Fibroblast of lung (primary cell): ENCODE measurements around the gene ZNF414. TPM values are rescaled to one million over a fixed set of nuclear protein-coding genes. Genes with fewer than 3 reads are reported as not detected.

ENCODE experiments used
- DNase-seq, 2 donors: peaks; one replicate each; pipeline versions ENCODE4 v3.0.0 to v3.0.0-alpha.2; 2010; ENCODE audit warnings: low read depth in 2 of 2
- H2AFZ ChIP-seq: 2 replicates; pipeline ENCODE4 v1.5.1; 2012; ENCODE audit warnings: low read length, control low read depth, inconsistent platforms
- H3K27ac ChIP-seq: 2 replicates; pipeline ENCODE4 v1.5.1; 2011; ENCODE audit warnings: low read length, control low read depth; ENCODE audit not compliant: insufficient read depth
- H3K27me3 ChIP-seq: 2 replicates; pipeline ENCODE4 v1.5.1; 2011; ENCODE audit warnings: mild to moderate bottlenecking, low read length; ENCODE audit not compliant: control insufficient read depth, insufficient read depth
- H3K36me3 ChIP-seq: 2 replicates; pipeline ENCODE4 v1.5.1; 2011; ENCODE audit warnings: low read length; ENCODE audit not compliant: control insufficient read depth, insufficient read depth
- H3K4me1 ChIP-seq: 2 replicates; pipeline ENCODE4 v1.5.1; 2011; ENCODE audit warnings: low read length; ENCODE audit not compliant: control insufficient read depth, insufficient read depth; ENCODE audit errors: extremely low read depth
- H3K4me2 ChIP-seq: 2 replicates; pipeline ENCODE4 v1.5.1; 2011; ENCODE audit warnings: low read length, control low read depth; ENCODE audit not compliant: insufficient read depth; ENCODE audit errors: extremely low read depth
- H3K4me3 ChIP-seq, 4 experiments: fragments of 200-600 bp in 1 of 4; sonication (generic) in 1 of 4; replicated peaks in 1 of 4; 2 replicates each; pipeline ENCODE4 v1.5.1; 2011 to 2016; ENCODE audit warnings: low read length in 4 of 4, low read depth in 3 of 4, mild to moderate bottlenecking in 3 of 4, control low read depth in 2 of 4, inconsistent platforms in 1 of 4, mixed read lengths in 1 of 4; ENCODE audit not compliant: insufficient read depth in 1 of 4; ENCODE audit errors: control extremely low read depth in 1 of 4
- H3K79me2 ChIP-seq: 2 replicates; pipeline ENCODE4 v1.5.1; 2012; ENCODE audit warnings: mild to moderate bottlenecking, low read length, inconsistent platforms; ENCODE audit not compliant: control insufficient read depth, insufficient read depth
- H3K9ac ChIP-seq: 2 replicates; pipeline ENCODE4 v1.5.1; 2011; ENCODE audit warnings: mild to moderate bottlenecking, low read length, control low read depth; ENCODE audit not compliant: insufficient read depth
- H3K9me3 ChIP-seq: 2 replicates; pipeline ENCODE4 v1.5.1; 2012; ENCODE audit warnings: low read depth, low read length; ENCODE audit not compliant: control insufficient read depth, insufficient read depth
- H4K20me1 ChIP-seq: 2 replicates; pipeline ENCODE4 v1.5.1; 2011; ENCODE audit warnings: low read length; ENCODE audit not compliant: control insufficient read depth, insufficient read depth; ENCODE audit errors: extremely low read depth
- CTCF ChIP-seq, 2 donors: IDR thresholded peaks in 1 of 2; conservative IDR thresholded peaks in 1 of 2; 1 replicate in 1 of 2; 2 replicates in 1 of 2; pipeline ENCODE4 v1.5.1; 2011 to 2012; ENCODE audit warnings: low read length in 2 of 2, control low read depth in 1 of 2, inconsistent platforms in 1 of 2, low read depth in 1 of 2, mild to moderate bottlenecking in 1 of 2
- EZH2 ChIP-seq: IDR thresholded peaks from 2 replicates; pipeline ENCODE4 v1.5.1; 2012; ENCODE audit warnings: low read length, control low read depth, mild to moderate bottlenecking; ENCODE audit errors: missing control alignments
- polyA plus RNA-seq, 2 donors: library from polyadenylated mRNA; depleted of rRNA in 1 of 2; stranded (reverse) in 1 of 2; unstranded in 1 of 2; fragments of >200 nt; gene quantifications; 2 replicates each; pipeline ENCODE4 v1.2.1, GENCODE V29; 2011 to 2012; ENCODE audit warnings: missing spikeins in 1 of 2
- total RNA-seq: library from RNA; depleted of rRNA; stranded (reverse); fragments of >200 nt; gene quantifications from 2 replicates; pipeline ENCODE4 v1.2.1, GENCODE V29; 2014

ZNF414 gene
- total and polyA plus RNA-seq, 2 donors (not counting 1 experiment from before 2014, with no cell fraction given), result 3.4 to 4.0 TPM

- TF ChIP-seq CTCF (conservative IDR thresholded peaks at IDR 0.05 in 1 of 2, IDR thresholded peaks at IDR 0.05 in 1 of 2; ENCODE audit: low read depth in 1 of 2, low read length in 2 of 2) (no peak), EZH2 (no peak)
- H3K27me3 ChIP-seq, result no peaks in the 10 kb centered on the region
- DNase-seq, result no peak
- no peak overlapping the region for H3K9ac ChIP-seq
- no peaks in the 10 kb centered on the region for H3K9me3 ChIP-seq
- H3K4me1 ChIP-seq, result no peaks in the 10 kb centered on the region
- no peak overlapping the region for H3K27ac ChIP-seq
- H3K36me3 ChIP-seq, result peaks cover 36% of the 10 kb centered on the region
- no peak overlapping the region for H3K4me2 ChIP-seq
- H3K79me2 ChIP-seq, result peaks cover 15% of the 10 kb centered on the region
- H4K20me1 ChIP-seq, result no peaks in the 10 kb centered on the region
- no peak overlapping the region for H2AFZ ChIP-seq
- no peak overlapping the region for H3K4me3 ChIP-seq
Observed at GRCh38 chr19:8486661-8487136, 27.3 kb downstream of the ZNF414 start.

DNA sequence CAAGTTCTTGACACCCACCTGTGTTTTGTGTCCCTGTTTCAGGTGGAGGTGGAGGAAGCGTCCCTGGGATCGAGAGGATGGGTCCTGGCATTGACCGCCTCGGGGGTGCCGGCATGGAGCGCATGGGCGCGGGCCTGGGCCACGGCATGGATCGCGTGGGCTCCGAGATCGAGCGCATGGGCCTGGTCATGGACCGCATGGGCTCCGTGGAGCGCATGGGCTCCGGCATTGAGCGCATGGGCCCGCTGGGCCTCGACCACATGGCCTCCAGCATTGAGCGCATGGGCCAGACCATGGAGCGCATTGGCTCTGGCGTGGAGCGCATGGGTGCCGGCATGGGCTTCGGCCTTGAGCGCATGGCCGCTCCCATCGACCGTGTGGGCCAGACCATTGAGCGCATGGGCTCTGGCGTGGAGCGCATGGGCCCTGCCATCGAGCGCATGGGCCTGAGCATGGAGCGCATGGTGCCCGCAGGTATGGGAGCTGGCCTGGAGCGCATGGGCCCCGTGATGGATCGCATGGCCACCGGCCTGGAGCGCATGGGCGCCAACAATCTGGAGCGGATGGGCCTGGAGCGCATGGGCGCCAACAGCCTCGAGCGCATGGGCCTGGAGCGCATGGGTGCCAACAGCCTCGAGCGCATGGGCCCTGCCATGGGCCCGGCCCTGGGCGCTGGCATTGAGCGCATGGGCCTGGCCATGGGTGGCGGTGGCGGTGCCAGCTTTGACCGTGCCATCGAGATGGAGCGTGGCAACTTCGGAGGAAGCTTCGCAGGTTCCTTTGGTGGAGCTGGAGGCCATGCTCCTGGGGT, 28.2 kb downstream of the ZNF414 start:
- Histone ChIP-seq H2AFZ (no peak overlapping the region), H3K27me3 (no peaks in the 10 kb centered on the region), H3K36me3 (peaks cover 36% of the 10 kb centered on the region), H3K9ac (no peak overlapping the region), H3K79me2 (peaks cover 24% of the 10 kb centered on the region), H4K20me1 (no peaks in the 10 kb centered on the region), H3K27ac (no peak overlapping the region), H3K4me2 (no peak overlapping the region), H3K9me3 (no peaks in the 10 kb centered on the region), H3K4me1 (no peaks in the 10 kb centered on the region), H3K4me3 (no peak overlapping the region)
- no peak for TF ChIP-seq EZH2
- no peak for TF ChIP-seq CTCF (conservative IDR thresholded peaks at IDR 0.05 in 1 of 2, IDR thresholded peaks at IDR 0.05 in 1 of 2; ENCODE audit: low read depth in 1 of 2, low read length in 2 of 2)
- DNase-seq, result no peak

- H3K27ac ChIP-seq, result no peak overlapping the region
- H2AFZ ChIP-seq, result no peak overlapping the region
- peaks cover 31% of the 10 kb centered on the region for H3K79me2 ChIP-seq
- TF ChIP-seq CTCF (conservative IDR thresholded peaks at IDR 0.05 in 1 of 2, IDR thresholded peaks at IDR 0.05 in 1 of 2; ENCODE audit: low read depth in 1 of 2, low read length in 2 of 2) (no peak), EZH2 (no peak)
- no peaks in the 10 kb centered on the region for H4K20me1 ChIP-seq
- no peaks in the 10 kb centered on the region for H3K4me1 ChIP-seq
- no peaks in the 10 kb centered on the region for H3K27me3 ChIP-seq
- no peaks in the 10 kb centered on the region for H3K9me3 ChIP-seq
- peaks cover 36% of the 10 kb centered on the region for H3K36me3 ChIP-seq
- no peak overlapping the region for H3K4me3 ChIP-seq
- DNase-seq, result no peak
- no peak overlapping the region for H3K4me2 ChIP-seq
- H3K9ac ChIP-seq, result no peak overlapping the region
Observed at GRCh38 chr19:8484331-8484894, 29.6 kb downstream of the ZNF414 start.
